ENCODE data around the gene C9orf43.

C9orf43 gene

DNA sequence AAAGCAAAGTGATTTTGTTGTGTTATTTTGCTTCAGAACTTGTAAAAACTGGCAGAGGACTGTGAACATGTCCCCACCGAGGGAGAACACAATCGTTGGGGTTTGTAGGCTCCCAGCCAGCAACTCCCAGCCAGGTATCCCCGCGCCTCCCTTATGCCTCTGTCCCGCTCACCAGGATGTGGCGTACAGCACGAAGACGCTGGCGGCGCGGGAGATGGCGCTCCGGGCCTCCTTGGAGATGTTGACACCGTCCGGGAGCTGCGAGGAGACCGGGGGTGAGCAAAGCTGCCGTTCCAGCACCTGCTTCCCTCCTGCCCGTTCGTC is 702 bp upstream of the C9orf43 start:
- peaks cover 26% of the 10 kb centered on the region for H3K4me1 ChIP-seq (ENCODE audit: insufficient read depth, low read length)
- no peak for DNase-seq
- ATAC-seq (ENCODE audit: insufficient read depth, low read depth): peak; percentile 33
- TF ChIP-seq, protein P1, sequence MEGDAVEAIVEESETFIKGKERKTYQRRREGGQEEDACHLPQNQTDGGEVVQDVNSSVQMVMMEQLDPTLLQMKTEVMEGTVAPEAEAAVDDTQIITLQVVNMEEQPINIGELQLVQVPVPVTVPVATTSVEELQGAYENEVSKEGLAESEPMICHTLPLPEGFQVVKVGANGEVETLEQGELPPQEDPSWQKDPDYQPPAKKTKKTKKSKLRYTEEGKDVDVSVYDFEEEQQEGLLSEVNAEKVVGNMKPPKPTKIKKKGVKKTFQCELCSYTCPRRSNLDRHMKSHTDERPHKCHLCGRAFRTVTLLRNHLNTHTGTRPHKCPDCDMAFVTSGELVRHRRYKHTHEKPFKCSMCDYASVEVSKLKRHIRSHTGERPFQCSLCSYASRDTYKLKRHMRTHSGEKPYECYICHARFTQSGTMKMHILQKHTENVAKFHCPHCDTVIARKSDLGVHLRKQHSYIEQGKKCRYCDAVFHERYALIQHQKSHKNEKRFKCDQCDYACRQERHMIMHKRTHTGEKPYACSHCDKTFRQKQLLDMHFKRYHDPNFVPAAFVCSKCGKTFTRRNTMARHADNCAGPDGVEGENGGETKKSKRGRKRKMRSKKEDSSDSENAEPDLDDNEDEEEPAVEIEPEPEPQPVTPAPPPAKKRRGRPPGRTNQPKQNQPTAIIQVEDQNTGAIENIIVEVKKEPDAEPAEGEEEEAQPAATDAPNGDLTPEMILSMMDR (IDR thresholded peaks at IDR 0.05; ENCODE audit: borderline replicate concordance, extremely low read depth, low read length, poor library complexity, severe bottlenecking): no peak
- no peak for TF ChIP-seq EZH2 (IDR thresholded peaks at IDR 0.05; ENCODE audit: borderline replicate concordance, low read depth, low read length, severe bottlenecking)
- no peaks in the 10 kb centered on the region for H3K27me3 ChIP-seq (ENCODE audit: insufficient read depth, low read length, poor library complexity)
- peak overlapping the region; percentile 82 for H3K9ac ChIP-seq (ENCODE audit: low read depth, low read length)
- H3K79me2 ChIP-seq (ENCODE audit: insufficient read depth, low read length): peaks cover 21% of the 10 kb centered on the region
- H3K27ac ChIP-seq (ENCODE audit: low read length): peak overlapping the region; percentile 97
- peak overlapping the region; percentile 80 for H2AFZ ChIP-seq (ENCODE audit: low read depth, low read length)
- H3K4me3 ChIP-seq (ENCODE audit: low read depth in 1 of 2, low read length in 2 of 2): peak overlapping the region; percentile 77 to 82
- H4K20me1 ChIP-seq (ENCODE audit: insufficient read depth, low read length): no peaks in the 10 kb centered on the region; the same call in 1 of the 2 replicates
- H3K4me2 ChIP-seq (ENCODE audit: insufficient read depth, low read length): peak overlapping the region; percentile 94
- H3K36me3 ChIP-seq (ENCODE audit: insufficient read depth, low read length): peaks cover 23% of the 10 kb centered on the region
- H3K9me3 ChIP-seq (ENCODE audit: insufficient read depth, low read length, severe bottlenecking): no peaks in the 10 kb centered on the region

DNA sequence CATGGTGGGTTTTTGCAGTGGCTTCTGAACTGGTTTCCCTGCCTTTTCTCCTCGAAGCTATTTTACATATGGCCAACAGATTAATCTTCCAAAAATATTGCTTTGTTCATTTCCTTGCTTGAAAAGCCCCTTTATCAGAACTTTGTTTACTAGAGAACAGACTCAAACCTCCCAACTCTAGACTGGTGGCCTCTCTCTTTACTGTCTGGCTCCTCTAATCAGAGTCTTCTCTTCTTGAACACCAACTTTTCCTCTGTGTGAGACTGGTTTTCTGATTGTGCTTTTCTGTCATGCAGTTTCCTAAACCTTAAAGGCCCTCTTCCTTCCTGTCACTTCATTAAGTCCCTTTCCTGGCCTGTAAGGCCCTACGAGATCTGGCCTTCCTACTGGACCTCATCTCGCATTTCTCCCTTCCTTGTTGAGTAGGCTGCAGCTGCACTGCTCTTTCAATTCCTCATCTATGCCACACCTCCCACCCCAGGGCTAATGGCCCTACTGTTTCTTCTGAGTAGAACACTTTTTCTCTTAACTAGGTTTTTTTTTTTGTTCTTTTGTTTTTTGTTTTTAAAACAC is 5.7 kb downstream of the C9orf43 start:
- H3K9ac ChIP-seq (ENCODE audit: low read depth, low read length): no peak overlapping the region
- no peaks in the 10 kb centered on the region for H3K27me3 ChIP-seq (ENCODE audit: insufficient read depth, low read length, poor library complexity)
- H3K9me3 ChIP-seq (ENCODE audit: insufficient read depth, low read length, severe bottlenecking): no peaks in the 10 kb centered on the region
- no peak overlapping the region for H2AFZ ChIP-seq (ENCODE audit: low read depth, low read length)
- no peaks in the 10 kb centered on the region for H3K79me2 ChIP-seq (ENCODE audit: insufficient read depth, low read length)
- H3K36me3 ChIP-seq (ENCODE audit: insufficient read depth, low read length): no peaks in the 10 kb centered on the region
- no peak overlapping the region for H3K27ac ChIP-seq (ENCODE audit: low read length)
- ATAC-seq (ENCODE audit: insufficient read depth, low read depth) (no peak), DNase-seq (no peak)
- no peaks in the 10 kb centered on the region for H4K20me1 ChIP-seq (ENCODE audit: insufficient read depth, low read length)
- TF ChIP-seq, protein P1 (IDR thresholded peaks at IDR 0.05; ENCODE audit: borderline replicate concordance, extremely low read depth, low read length, poor library complexity, severe bottlenecking): no peak
- no peak for TF ChIP-seq EZH2 (IDR thresholded peaks at IDR 0.05; ENCODE audit: borderline replicate concordance, low read depth, low read length, severe bottlenecking)
- peaks cover 8% of the 10 kb centered on the region for H3K4me1 ChIP-seq (ENCODE audit: insufficient read depth, low read length)
- H3K4me3 ChIP-seq (ENCODE audit: low read depth in 1 of 2, low read length in 2 of 2): no peak overlapping the region
- no peak overlapping the region for H3K4me2 ChIP-seq (ENCODE audit: insufficient read depth, low read length)

DNA sequence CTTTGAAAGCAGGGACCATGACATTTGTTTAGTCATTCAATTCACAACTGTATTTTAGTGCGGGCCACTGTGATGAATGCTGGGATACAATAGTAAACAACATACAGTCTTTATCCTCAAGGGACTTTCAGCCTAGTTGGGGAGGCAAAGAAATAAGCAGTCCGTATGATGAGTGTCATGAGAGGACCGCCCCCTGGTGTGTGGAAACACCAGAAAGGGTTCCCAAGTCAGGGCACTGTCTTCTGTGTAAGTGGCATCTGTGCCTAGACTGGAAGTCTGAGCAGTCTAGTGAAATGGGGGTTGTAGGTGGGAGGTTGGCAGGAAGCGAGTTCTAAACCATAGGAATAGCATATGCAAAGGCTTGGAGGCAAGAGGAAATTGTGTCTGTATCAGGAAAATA is 6.8 kb downstream of the C9orf43 start:
- ATAC-seq (ENCODE audit: insufficient read depth, low read depth): no peak
- Histone ChIP-seq H3K9ac (ENCODE audit: low read depth, low read length) (no peak overlapping the region), H3K27ac (ENCODE audit: low read length) (no peak overlapping the region), H3K4me1 (ENCODE audit: insufficient read depth, low read length) (no peaks in the 10 kb centered on the region), H3K4me2 (ENCODE audit: insufficient read depth, low read length) (no peak overlapping the region), H2AFZ (ENCODE audit: low read depth, low read length) (no peak overlapping the region), H4K20me1 (ENCODE audit: insufficient read depth, low read length) (no peaks in the 10 kb centered on the region), H3K79me2 (ENCODE audit: insufficient read depth, low read length) (no peaks in the 10 kb centered on the region), H3K36me3 (ENCODE audit: insufficient read depth, low read length) (no peaks in the 10 kb centered on the region), H3K4me3 (ENCODE audit: low read depth in 1 of 2, low read length in 2 of 2) (no peak overlapping the region), H3K9me3 (ENCODE audit: insufficient read depth, low read length, severe bottlenecking) (no peaks in the 10 kb centered on the region), H3K27me3 (ENCODE audit: insufficient read depth, low read length, poor library complexity) (no peaks in the 10 kb centered on the region)
- TF ChIP-seq, protein P1 (IDR thresholded peaks at IDR 0.05; ENCODE audit: borderline replicate concordance, extremely low read depth, low read length, poor library complexity, severe bottlenecking): no peak
- no peak for TF ChIP-seq EZH2 (IDR thresholded peaks at IDR 0.05; ENCODE audit: borderline replicate concordance, low read depth, low read length, severe bottlenecking)
- DNase-seq: no peak

DNA sequence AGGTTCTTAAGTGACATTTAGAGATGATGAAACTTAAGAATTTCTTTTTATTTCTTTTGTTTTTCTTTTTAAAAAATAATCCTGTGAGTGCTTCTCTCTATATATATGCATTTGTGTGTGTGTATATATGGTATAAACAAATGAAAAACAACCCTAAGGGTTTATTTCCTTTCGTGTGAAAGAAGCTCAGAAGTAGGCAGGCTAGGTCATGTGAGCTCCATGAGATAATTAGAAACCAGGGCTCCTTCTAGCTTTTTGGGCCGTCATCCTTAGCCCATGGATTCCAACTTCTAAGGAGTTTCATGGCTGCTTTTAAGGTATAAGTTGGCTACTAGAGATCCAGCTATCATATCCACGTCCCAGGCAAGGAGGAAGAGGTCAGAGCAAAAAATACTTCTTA is 11.2 kb downstream of the C9orf43 start:
- Histone ChIP-seq H3K4me1 (ENCODE audit: insufficient read depth, low read length) (no peaks in the 10 kb centered on the region), H2AFZ (ENCODE audit: low read depth, low read length) (no peak overlapping the region), H3K36me3 (ENCODE audit: insufficient read depth, low read length) (no peaks in the 10 kb centered on the region), H3K4me2 (ENCODE audit: insufficient read depth, low read length) (no peak overlapping the region), H4K20me1 (ENCODE audit: insufficient read depth, low read length) (no peaks in the 10 kb centered on the region), H3K4me3 (ENCODE audit: low read depth in 1 of 2, low read length in 2 of 2) (no peak overlapping the region), H3K79me2 (ENCODE audit: insufficient read depth, low read length) (no peaks in the 10 kb centered on the region), H3K27me3 (ENCODE audit: insufficient read depth, low read length, poor library complexity) (no peaks in the 10 kb centered on the region), H3K9ac (ENCODE audit: low read depth, low read length) (no peak overlapping the region), H3K27ac (ENCODE audit: low read length) (no peak overlapping the region), H3K9me3 (ENCODE audit: insufficient read depth, low read length, severe bottlenecking) (no peaks in the 10 kb centered on the region)
- ATAC-seq (ENCODE audit: insufficient read depth, low read depth) (no peak), DNase-seq (no peak)
- TF ChIP-seq, protein P1 (IDR thresholded peaks at IDR 0.05; ENCODE audit: borderline replicate concordance, extremely low read depth, low read length, poor library complexity, severe bottlenecking): no peak

Measured in DND-41 (cell line).